Measurements from ENCODE around the gene P2RX6. TPM values are rescaled to one million over a fixed set of nuclear protein-coding genes. Genes with fewer than 3 reads are reported as not detected.

The P2RX6 gene
- total and polyA plus RNA-seq, 9 of the 15 experiments (the other 6 are each of a cell fraction or from before 2014, with no cell fraction given) = 0.01 to 3.9 (median 1.5) TPM; not detected in 1

- TF ChIP-seq ZNF318 (IDR thresholded peaks at IDR 0.05; ENCODE audit: borderline replicate concordance in 1 of 2, low read depth in 1 of 2) = no peak
- TF ChIP-seq UBTF (IDR thresholded peaks at IDR 0.05; ENCODE audit: borderline replicate concordance in 1 of 2, low read depth in 2 of 2, low read length in 2 of 2) = no peak
- no peak for TF ChIP-seq HNRNPK (IDR thresholded peaks at IDR 0.05; ENCODE audit: low read depth, low read length, poor library complexity, severe bottlenecking)
- TF ChIP-seq RBBP5 (IDR thresholded peaks at IDR 0.05; ENCODE audit: borderline replicate concordance, insufficient read depth, low read length, poor library complexity, severe bottlenecking) = no peak
- TF ChIP-seq SP1 (CRISPR knock-in tag; IDR thresholded peaks at IDR 0.05) = no peak
- TF ChIP-seq GTF3C2 (IDR thresholded peaks at IDR 0.05; ENCODE audit: borderline replicate concordance, extremely low read depth, insufficient read length) = no peak
- TF ChIP-seq HDAC6 (IDR thresholded peaks at IDR 0.05; ENCODE audit: low read depth, low read length) = no peak
- no peak for TF ChIP-seq MED1 (CRISPR knock-in tag; IDR thresholded peaks at IDR 0.05; ENCODE audit: borderline replicate concordance)
- TF ChIP-seq IRF1 (CRISPR knock-in tag; IDR thresholded peaks at IDR 0.05; ENCODE audit: borderline replicate concordance) = no peak
Measured at GRCh38 chr22:20980938-20981722, 33.8 kb upstream of the P2RX6 start (continued).

Data from K562 (cell line).